GM21515 (cell line): Measurements from ENCODE around the gene UNC45B.
"Not testable (repeated sequence)": the region's sequence is repeated elsewhere in the genome, so short reads cannot be mapped to it uniquely, and the experiment has no call there.

Experiments used
- ATAC-seq: cut with Tn5 transposase; IDR thresholded peaks from one replicate; pipeline ENCODE4 v1.9.1; 2021; ENCODE audit not compliant: unreplicated experiment

Gene UNC45B

DNA sequence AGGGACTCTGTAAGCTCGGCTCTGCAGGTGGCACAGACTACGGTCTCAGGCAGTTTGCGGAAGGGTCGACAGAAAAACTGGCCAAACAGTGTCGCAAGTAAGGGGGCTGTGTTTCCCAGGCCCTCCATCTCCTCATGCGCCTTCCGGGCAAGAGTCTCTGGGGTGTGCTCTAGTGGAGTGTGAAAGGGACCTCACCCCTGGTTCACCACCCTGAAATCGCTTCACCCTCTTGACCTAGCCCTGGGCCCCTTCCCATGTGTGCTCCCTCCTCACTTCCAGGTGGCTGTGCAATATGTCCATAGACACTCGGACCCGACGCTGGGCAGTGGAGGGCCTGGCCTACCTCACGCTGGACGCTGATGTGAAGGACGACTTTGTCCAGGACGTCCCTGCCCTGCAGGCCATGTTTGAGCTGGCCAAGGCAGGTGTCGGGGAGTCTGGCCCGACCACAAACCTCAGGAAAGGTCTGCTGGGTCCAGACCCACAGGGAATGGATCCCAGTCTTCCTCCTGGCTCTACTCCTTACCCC lies 22.3 kb downstream of the UNC45B start:
- no peak for ATAC-seq

DNA sequence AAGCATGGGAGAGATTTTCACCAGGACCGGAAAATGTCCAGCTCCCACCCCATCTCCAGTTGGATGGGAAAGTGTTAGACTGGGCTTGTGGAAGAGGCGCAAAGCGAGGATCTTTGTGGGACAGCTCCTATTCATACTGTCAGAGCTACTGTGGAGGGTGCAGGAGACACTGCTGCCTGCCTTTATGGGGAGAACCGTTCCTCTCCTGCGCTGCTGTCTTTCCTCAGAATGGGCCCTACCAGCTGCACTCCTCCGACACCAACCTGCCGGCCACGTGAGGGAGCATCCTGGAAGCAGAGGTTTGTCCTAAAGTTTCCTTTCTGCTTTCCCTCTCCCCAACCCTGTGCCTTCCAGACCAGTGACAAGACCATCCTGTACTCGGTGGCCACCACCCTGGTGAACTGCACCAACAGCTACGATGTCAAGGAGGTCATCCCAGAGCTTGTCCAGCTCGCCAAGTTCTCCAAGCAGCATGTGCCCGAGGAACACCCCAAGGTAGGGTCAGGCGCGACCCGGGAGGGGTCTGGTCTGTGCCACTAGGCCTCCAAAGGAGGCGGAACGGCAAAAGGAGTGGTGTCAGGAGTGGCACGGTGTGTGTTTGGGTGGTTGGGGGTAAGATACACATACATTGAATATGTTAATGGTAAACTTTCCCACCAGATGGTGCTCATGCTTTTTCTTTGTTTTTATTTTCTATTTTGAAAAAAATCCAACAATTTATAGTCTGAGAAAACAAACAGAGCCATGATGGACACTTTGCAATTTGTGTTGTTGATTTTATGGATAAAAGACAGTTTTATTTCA lies 23.6 kb downstream of the UNC45B start:
- no peak for ATAC-seq

DNA sequence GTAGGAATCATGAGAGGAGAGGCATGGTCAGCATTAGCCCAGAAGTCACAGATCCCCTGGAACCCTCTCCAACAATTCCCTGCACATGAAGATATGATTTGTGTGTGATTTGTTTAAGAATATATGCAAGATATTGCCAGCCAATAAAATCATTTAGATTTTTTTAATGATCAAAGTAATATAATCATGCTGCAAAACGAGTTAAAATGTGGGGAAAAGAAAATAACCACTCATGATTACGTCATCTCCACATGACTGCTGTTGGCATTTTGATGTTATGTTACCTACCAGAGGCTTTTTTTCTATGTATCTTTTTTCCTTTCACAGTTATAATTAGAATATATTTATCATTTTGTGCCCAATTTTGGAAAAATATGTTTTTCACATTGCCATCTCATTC lies 24.2 kb downstream of the UNC45B start:
- no peak for ATAC-seq

DNA sequence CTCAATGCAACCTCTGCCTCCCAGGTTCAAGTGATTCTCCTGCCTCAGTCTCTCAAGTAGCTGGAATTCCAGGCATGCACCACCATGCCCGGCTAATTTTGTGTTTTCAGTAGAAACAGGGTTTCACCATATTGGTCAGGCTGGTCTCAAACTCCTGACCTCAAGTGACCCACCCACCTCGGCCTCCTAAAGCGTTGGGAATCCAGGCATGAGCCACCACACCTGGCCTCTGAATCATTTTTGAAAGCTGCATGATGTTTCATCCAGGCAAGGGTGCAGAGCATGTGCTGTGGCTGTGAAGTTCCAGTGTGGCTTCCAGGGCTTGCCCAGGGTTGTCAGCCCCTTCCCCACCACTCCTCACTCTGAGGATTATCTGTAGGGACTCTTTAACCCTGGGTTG lies 24.7 kb downstream of the UNC45B start:
- ATAC-seq = not testable (repeated sequence)

DNA sequence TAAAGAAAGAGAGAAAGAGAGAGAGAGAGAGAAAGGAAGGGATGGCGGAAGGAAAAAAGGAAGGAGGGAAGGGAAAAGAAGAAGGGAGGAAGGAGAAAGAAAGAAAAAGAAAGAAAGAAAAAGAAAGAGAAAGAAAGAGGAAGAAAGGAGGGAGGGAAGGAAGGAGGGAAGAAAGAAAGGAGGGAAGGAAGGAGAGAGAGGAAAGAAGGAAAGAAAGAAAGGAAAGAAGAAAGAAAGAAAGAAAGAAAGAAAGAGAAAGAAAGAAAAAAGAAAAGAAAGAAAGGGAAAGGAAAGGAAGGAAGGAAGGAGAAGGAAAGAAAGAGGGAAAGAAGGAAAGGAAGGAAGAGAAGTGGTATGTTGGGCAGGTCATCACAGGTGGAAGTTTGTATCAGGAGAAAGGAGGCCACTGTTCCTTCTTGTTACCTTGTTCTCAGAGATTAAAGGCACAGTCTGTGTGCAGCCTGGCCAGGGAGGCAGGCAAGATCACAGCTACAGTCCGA lies 27.3 kb downstream of the UNC45B start:
- ATAC-seq = no peak

DNA sequence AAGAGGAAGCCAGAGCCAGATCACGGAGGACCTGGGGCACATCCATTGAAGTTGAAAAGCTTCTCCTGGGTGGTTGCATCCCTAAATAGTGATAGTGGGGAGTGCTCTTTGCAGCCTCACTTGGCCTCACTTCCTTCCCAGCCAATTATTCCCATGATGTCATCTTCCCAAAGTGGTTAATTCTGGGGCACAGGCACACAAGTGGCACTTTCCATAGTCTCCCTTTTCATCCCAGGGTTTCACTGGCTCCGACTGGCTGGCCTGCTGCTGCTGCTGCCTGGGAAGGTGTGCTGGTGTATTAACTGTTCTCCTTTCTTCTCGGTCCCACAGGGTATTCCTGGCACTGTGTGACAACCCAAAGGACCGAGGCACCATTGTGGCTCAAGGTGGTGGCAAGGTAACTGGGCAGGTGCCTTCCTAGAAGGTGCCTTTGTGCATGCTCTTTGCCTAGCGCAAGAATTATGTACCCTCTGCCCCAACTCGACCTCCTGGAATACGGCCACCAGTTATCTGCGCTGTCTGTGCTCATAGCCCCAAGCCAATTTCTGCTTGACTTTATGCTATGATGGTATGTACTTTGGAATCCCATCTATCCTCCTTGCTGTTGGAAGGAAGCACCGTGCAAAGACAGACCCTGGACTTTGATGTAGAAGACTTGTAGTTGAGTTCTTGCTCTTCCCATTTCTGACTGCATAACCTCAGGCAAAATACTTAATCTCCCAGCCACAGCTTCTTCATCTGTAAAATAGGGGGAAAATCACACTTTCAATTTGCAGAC lies 28.2 kb downstream of the UNC45B start:
- ATAC-seq = no peak

DNA sequence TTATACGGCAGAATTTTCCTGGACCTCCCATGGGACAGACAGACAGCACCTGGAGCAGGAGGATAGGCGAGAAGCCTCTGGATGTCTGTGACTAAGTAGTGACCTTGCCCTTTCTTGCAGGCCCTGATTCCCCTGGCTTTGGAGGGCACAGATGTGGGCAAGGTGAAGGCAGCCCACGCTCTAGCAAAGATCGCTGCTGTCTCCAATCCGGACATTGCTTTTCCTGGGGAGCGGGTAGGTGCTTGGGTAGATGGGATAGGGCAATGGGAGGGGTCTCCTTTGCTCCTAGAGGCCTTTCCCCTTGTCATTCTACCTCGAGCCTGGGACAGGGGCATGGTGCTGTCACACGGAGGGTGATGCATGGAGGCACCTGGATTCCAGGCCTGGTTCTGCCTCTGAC lies 29.3 kb downstream of the UNC45B start:
- ATAC-seq = no peak

DNA sequence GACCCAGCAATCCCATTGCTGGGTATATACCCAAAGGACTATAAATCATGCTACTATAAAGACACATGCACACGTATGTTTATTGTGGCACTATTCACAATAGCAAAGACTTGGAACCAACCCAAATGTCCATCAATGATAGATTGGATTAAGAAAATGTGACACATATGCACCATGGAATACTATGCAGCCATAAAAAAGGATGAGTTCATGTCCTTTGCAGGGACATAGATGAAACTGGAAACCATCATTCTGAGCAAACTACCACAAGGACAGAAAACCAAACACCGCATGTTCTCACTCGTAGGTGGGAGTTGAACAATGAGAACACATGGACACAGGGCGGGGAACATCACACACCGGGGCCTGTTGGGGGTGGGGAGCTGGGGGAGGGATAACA lies 31.8 kb downstream of the UNC45B start:
- not testable (repeated sequence) for ATAC-seq

DNA sequence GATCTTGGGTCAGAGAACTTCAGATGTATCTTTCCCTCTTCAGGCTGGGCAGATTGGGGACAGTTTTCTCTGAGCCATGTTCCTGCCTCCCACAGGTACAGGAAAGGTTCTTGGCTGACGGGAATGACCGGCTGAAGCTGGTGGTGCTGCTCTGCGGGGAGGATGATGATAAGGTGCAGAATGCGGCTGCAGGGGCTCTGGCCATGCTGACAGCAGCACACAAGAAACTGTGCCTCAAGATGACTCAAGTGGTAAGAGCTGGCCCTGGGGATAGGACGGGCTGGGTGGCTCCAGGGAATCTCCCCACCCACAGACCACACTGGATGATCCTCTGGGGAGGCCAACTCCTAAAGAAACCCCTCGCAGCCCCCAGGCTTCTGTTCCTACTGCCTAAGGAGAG lies 35.7 kb downstream of the UNC45B start:
- no peak for ATAC-seq

DNA sequence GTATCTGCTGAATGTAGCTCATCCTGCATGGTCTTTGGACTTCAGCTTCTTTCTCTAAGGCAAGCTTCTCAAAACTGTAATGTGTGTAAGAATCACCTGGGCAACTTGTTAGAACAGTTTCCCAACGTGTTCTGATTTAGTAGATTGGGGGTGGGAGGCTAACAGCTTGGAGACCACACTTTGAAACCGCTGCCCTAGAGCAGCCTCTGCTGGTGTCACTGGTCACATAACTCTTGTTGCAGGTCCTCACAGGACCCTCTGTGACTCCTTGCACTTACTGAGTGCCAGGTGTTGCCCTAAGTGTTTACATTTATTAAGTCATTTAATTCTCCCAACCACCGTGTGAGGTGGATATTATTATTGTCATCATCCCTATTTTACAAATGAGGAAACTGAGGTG lies 36.7 kb downstream of the UNC45B start:
- ATAC-seq = no peak

DNA sequence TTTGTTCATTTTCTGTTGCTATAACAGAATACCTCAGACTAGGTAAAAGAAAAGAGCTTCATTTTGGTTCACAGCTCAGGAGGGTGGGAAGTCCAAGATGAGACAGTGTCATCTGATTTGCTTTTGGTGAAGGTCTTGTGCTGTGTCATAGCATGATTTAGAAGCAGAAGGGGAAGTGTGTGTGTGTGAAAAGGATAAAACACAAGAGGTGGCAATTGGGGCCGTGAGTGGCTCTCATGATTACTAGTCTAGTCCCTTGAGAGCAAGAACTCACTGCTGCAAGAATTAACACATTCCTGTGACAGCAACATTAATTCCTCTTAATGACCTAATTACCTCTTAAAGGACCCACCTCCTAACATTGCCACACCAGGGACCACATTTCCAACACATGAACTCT lies 38.2 kb downstream of the UNC45B start:
- no peak for ATAC-seq

DNA sequence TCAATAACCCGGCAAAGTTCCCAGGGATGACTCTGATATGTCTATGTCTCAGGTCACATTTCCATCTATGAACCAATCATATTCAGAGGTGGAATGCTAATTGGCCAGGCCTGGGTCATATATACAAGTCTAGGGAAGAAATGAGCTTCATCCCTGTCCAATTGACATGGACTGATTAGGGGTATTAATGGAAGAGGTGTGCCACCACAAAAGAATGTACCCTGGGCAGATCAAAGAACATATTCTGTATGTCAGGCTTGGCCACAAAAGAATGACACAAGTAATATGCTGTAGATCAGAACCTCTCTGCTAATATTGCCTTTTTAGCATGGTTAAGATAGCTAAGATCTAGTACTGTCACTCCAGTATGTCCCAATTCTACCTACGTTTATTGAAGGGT lies 39.9 kb downstream of the UNC45B start:
- ATAC-seq = no peak

DNA sequence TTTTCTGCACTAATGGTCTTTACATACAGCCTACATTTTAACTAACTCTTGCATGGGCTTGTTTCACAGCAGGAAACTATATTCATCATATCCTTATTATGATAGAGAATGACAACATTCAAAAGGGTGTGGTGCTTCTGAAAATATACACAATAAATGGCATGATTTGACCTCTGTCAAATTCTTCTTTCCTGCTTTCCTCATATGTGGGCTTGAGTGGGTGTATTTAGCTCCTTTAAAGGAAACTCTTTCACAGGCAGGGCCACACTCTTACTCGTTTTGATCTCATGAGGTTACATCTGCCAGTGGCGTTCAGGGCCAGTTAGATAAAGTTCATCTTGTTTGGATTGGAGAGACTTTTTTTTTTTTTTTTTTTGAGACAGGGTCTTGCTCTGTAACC lies 40.5 kb downstream of the UNC45B start:
- ATAC-seq = no peak

DNA sequence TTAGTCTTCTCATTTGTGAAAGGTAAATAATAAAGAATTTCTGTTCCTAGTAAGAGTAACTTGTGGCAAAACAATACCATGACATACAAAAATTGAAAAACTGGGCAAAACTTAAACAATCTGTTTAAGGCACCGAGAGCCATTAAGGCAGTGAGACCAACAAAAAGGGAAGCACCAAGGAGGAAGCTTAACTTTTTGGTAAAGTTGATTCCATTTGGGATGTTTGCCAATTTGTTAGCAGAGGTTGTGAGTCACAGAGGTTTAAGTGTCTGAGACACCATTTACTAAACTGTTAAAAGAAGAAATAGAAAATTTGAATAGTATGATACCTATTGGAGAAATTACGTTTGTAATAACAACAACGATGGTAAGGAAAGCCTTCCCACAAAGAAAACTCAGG lies 41.7 kb downstream of the UNC45B start:
- ATAC-seq = no peak

DNA sequence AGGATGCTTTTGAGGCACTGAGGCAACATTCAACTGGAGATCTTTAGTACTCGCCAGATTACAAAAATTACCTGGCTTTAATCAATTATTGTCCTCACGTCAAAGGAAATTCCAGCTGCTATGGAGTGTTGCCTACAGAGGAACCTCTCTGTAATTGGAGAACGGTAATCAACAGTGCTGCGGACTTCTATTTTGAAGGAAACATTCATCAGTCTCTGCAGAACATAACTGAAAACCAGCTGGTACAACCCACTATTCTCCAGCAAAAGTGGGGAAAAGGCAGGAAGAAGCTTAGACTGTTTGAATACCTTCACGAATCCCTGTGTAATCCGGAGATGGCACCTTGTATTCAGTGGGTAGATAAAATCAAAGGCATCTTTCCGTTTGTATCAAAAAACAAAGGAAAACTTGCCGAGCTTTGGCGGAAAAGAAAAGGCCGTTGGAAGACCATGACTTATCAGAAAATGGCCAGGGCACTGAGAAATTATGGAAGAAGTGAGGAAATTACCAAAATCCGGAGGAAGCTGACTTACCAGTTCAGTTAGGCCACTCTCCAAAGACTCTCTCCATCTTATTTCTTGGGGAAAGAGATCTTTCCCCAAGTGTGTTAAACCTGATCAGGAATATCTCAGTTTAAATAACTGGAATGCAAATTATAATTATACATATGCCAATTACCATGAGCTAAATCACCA lies 43.5 kb downstream of the UNC45B start:
- no peak for ATAC-seq

DNA sequence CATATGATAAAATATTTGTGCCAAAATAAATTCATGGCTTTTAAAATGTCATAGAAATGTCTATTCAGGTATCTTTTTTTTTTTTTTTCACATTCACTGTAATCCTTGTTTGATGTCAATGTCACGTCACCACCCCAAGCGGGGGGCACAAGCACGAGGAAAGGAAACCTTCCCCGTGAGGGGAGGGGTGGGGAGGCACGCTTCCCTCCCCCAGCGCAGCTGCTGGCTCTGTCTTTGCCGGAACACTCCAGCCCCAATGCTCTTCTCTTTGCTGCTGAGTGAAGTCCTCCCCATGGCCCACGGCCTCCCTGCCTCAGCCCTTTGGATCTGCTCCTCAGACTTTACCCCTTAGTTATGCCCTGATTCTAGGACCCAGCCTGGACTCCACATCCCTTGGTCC lies 45.1 kb downstream of the UNC45B start:
- ATAC-seq = no peak

DNA sequence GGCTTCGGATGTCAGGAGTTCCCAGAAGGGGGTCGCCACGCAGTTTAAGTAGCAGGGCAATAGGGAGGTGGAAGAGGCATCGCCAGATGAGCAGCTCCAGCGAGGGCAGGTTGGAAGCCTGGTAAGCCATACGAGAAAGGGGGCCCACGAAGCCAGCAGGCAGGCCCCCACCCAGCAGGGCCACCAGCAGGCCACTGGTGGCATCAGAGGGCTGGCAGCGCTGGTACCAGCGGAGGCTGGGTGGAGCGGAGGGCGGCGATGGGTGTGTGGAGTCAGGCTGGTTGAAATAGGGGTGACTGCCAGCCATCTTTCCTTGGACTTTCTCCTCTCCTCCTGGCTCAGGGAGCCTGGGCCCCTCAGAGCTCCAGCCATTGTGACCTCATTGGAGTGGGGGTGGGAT lies 46.4 kb downstream of the UNC45B start, which contains the start of gene SLC35G3:
TSS of gene SLC35G3 (minus strand) at position 393 of the 400 bp plus-strand sequence. CDS start at position 307, 86 bp downstream.
- not testable (repeated sequence) for ATAC-seq

DNA sequence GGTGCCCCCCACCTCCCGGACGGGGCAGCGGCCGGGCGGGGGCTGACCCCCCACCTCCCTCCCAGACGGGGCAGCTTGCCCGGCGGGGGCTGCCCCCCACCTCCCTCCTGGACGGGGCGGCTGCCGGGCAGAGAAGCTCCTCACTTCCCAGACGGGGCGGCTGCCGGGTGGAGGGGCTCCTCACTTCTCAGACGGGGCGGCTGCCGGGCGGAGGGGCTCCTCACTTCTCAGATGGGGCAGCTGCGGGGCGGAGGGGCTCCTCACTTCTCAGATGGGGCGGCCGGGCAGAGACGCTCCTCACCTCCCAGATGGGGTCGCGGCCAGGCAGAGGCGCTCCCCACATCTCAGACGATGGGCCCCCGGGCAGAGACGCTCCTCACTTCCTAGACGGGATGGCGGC lies 47.4 kb downstream of the UNC45B start:
- ATAC-seq = not testable (repeated sequence)

DNA sequence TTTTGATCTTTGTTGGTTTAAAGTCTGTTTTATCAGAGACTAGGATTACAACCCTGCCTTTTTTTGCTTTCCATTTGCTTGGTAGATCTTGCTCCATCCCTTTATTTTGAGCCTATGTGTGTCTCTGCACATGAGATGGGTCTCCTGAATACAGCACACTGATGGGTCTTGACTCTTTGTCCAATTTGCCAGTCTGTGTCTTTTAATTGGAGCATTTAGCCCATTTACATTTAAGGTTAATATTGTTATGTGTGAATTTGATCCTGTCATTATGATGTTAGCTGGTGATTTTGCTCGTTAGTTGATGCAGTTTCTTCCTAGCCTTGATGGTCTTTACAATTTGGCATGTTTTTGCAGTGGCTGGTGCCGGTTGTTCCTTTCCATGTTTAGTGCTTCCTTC lies 55.0 kb downstream of the UNC45B start:
- ATAC-seq = not testable (repeated sequence)

DNA sequence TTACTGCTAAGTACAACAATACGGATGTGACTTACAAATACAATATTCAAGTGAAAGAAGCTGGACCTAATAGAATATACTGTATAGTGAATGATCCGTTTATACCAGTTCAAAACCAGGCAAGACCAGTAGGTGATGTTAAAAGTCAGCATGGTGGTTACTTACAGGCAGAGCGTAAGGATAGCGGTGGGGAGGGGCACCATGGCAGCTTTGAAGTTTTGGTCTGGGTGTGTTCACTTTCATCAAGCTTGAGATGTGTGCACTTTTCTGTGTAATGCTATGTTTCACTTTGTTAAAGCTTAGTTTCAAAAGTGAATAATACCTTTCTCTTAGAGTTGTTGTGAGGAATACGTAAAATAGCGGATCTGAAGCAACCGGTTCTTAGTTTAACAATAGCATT lies 63.1 kb downstream of the UNC45B start:
- no peak for ATAC-seq

DNA sequence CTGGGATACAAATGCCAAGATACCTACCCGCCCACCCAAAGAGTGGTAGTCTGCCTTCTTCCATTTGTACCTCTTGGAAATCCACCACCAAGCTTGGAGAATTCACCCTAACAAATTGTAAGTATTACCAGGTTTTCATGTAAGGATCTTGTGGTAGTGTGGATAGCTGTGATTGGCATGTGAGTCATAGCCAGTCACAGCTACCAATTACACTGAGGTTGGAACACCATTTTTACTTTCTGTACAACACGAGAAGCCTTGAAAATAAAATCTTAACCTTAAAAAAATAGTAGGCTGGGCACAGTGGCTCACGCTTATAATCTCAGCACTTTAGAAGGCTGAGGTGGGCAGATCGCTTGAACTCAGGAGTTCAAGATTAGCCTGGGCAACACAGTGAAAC lies 65.1 kb downstream of the UNC45B start:
- no peak for ATAC-seq
